NT2/D1 (cell line): ENCODE data around the gene DEFB124.

ENCODE experiments used
- YY1 ChIP-seq: IDR thresholded peaks from 2 replicates; pipeline ENCODE4 v1.6.1; 2011; ENCODE audit not compliant: insufficient read length, insufficient read depth
- ZNF274 ChIP-seq: IDR thresholded peaks from 2 replicates; pipeline ENCODE4 v1.6.1; 2011; ENCODE audit warnings: mild to moderate bottlenecking, low read depth, low read length

GRCh38 chr20:31488115-31488514 is 13.2 kb upstream of the DEFB124 start:
- TF ChIP-seq YY1 = no peak
- TF ChIP-seq ZNF274 = no peak
